ENCODE results near the gene C1orf159. TPM values are rescaled to one million over a fixed set of nuclear protein-coding genes. Genes with fewer than 3 reads are reported as not detected.

The C1orf159 gene
- polyA plus RNA-seq, 1 donor (not counting 4 experiments of a cell fraction or from before 2014, with no cell fraction given): 6.1 TPM

DNA sequence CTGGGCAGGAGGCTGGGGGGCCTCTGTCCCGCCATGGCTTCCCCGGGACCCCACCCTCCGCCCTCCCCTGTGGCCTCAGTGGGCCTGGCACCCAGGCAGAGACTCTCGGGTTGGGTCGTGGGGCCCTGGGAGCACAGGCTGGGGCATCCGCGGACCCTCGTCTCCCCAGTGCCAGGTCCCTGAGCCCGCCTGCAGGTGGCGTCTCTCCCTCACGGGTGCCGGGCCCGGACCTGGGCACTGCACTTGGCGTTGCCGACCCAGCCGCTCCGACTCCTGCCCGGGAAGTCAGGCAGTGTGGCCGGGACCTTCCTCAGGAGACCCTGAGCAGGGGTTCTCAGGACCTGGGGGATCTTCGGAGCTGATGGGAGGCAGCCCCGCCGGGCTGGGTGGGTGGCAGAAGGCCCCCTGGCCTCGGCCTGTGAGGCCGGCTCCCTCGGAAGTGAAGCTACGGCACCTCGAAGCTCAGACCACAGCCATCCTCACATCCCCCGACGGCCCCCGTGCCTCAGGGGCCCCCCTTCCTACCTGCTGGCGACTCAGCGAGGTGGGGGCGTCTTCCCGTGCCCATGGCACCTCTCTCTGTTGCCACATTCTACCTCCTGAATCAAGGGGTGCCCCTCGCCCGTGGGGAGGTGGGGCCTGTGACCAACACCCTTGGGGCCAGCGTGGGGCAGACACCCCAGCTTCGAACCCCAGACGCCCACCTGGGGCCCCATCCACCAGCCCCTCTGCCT, 6.4 kb upstream of the C1orf159 start:
- Histone ChIP-seq H3K27me3 (ENCODE audit: control insufficient read depth, extremely low read depth, insufficient read depth, low read length) (peaks cover 16% of the 10 kb centered on the region), H3K79me2 (ENCODE audit: control insufficient read depth, insufficient read depth, low read length) (no peaks in the 10 kb centered on the region), H2AFZ (ENCODE audit: control insufficient read depth, low read length) (peak overlapping the region; percentile 65), H3K27ac (ENCODE audit: control insufficient read depth, insufficient read depth, low read length) (no peak overlapping the region), H3K4me2 (ENCODE audit: control insufficient read depth, extremely low read depth, insufficient read depth, low read depth, low read length) (peak overlapping the region; percentile 69), H3K36me3 (ENCODE audit: control insufficient read depth in 2 of 2, extremely low read depth in 1 of 2, insufficient read depth in 2 of 2, low read length in 2 of 2) (no peaks in the 10 kb centered on the region), H3K4me1 (ENCODE audit: control insufficient read depth, extremely low read depth, insufficient read depth, low read length) (peaks cover 3% of the 10 kb centered on the region), H3K9ac (ENCODE audit: control insufficient read depth, extremely low read depth, insufficient read depth, low read length) (peak overlapping the region; percentile 22), H3K9me1 (ENCODE audit: control insufficient read depth, extremely low read depth, insufficient read depth, low read length) (no peaks in the 10 kb centered on the region), H3K9me3 (ENCODE audit: control insufficient read depth, low read depth, low read length) (no peaks in the 10 kb centered on the region), H4K20me1 (ENCODE audit: control insufficient read depth, extremely low read depth, insufficient read depth, low read length) (no peaks in the 10 kb centered on the region), H3K4me3 (ENCODE audit: control insufficient read depth in 2 of 3, extremely low read depth in 1 of 3, insufficient read depth in 2 of 3, low read depth in 1 of 3, low read length in 3 of 3) (peak overlapping the region in 2 of 3 experiments; percentile 29 to 34)
- no peak for TF ChIP-seq EZH2 (IDR thresholded peaks at IDR 0.05; ENCODE audit: low read length)
- TF ChIP-seq, protein P1, sequence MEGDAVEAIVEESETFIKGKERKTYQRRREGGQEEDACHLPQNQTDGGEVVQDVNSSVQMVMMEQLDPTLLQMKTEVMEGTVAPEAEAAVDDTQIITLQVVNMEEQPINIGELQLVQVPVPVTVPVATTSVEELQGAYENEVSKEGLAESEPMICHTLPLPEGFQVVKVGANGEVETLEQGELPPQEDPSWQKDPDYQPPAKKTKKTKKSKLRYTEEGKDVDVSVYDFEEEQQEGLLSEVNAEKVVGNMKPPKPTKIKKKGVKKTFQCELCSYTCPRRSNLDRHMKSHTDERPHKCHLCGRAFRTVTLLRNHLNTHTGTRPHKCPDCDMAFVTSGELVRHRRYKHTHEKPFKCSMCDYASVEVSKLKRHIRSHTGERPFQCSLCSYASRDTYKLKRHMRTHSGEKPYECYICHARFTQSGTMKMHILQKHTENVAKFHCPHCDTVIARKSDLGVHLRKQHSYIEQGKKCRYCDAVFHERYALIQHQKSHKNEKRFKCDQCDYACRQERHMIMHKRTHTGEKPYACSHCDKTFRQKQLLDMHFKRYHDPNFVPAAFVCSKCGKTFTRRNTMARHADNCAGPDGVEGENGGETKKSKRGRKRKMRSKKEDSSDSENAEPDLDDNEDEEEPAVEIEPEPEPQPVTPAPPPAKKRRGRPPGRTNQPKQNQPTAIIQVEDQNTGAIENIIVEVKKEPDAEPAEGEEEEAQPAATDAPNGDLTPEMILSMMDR (optimal IDR thresholded peaks at IDR 0.05 in 1 of 3, IDR thresholded peaks at IDR 0.05 in 1 of 3, conservative IDR thresholded peaks at IDR 0.05 in 1 of 3; ENCODE audit: extremely low read depth in 1 of 3, insufficient read depth in 2 of 3, low read length in 3 of 3): peak; percentile 62 to 96 (median 95)
- FAIRE-seq: no peak
- dilution Hi-C loops (cut with MboI; ENCODE audit: extremely low pct_ligation_motif_present, low sequenced_read_pairs): no loop called here
- DNase-seq (ENCODE audit: low read depth, low spot score): no peak

DNA sequence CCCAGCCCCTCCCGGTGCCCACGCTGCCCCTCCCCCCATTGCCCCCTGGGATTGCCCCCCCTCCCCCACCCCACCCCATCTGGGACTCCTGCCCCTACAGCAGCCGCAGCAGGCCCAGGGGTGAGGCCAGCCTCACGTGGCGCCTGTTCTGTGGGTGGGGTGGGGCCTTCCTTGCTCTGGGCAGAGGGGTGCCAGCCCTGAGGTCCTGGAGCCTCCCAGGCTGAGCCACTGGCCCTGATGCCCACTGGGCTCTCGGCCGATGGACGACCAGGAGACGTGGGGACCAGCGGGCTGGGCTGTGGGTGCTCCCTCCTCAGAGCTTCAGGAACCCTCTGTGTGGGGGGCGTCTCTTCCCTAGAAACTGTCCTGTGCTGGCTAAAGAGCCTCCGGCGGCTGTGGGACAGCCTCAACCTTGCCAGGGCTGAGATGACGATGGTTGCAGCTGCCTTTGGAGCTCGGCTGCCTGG, 5.8 kb upstream of the C1orf159 start:
- Histone ChIP-seq H3K4me2 (ENCODE audit: control insufficient read depth, extremely low read depth, insufficient read depth, low read depth, low read length) (no peak overlapping the region), H3K4me3 (ENCODE audit: control insufficient read depth in 2 of 3, extremely low read depth in 1 of 3, insufficient read depth in 2 of 3, low read depth in 1 of 3, low read length in 3 of 3) (no peak overlapping the region), H3K9me3 (ENCODE audit: control insufficient read depth, low read depth, low read length) (no peaks in the 10 kb centered on the region), H3K79me2 (ENCODE audit: control insufficient read depth, insufficient read depth, low read length) (no peaks in the 10 kb centered on the region), H3K4me1 (ENCODE audit: control insufficient read depth, extremely low read depth, insufficient read depth, low read length) (peaks cover 3% of the 10 kb centered on the region), H4K20me1 (ENCODE audit: control insufficient read depth, extremely low read depth, insufficient read depth, low read length) (no peaks in the 10 kb centered on the region), H3K9ac (ENCODE audit: control insufficient read depth, extremely low read depth, insufficient read depth, low read length) (no peak overlapping the region), H3K9me1 (ENCODE audit: control insufficient read depth, extremely low read depth, insufficient read depth, low read length) (no peaks in the 10 kb centered on the region), H3K27ac (ENCODE audit: control insufficient read depth, insufficient read depth, low read length) (no peak overlapping the region), H2AFZ (ENCODE audit: control insufficient read depth, low read length) (peak overlapping the region; percentile 8), H3K36me3 (ENCODE audit: control insufficient read depth in 2 of 2, extremely low read depth in 1 of 2, insufficient read depth in 2 of 2, low read length in 2 of 2) (no peaks in the 10 kb centered on the region), H3K27me3 (ENCODE audit: control insufficient read depth, extremely low read depth, insufficient read depth, low read length) (peaks cover 17% of the 10 kb centered on the region)
- no peak for FAIRE-seq
- DNase-seq (ENCODE audit: low read depth, low spot score): no peak
- dilution Hi-C loops (cut with MboI; ENCODE audit: extremely low pct_ligation_motif_present, low sequenced_read_pairs): no loop called here
- TF ChIP-seq EZH2 (IDR thresholded peaks at IDR 0.05; ENCODE audit: low read length): no peak
- TF ChIP-seq, protein P1 (optimal IDR thresholded peaks at IDR 0.05 in 1 of 3, IDR thresholded peaks at IDR 0.05 in 1 of 3, conservative IDR thresholded peaks at IDR 0.05 in 1 of 3; ENCODE audit: extremely low read depth in 1 of 3, insufficient read depth in 2 of 3, low read length in 3 of 3): no peak

Data from keratinocyte (primary cell).